Esophagus squamous epithelium (tissue), 4 donors: ENCODE results near the gene CARS1.

Source experiments
- POLR2A ChIP-seq, 4 donors: fragments of 450-650 bp; IDR thresholded peaks; one replicate each; pipeline ENCODE4 v1.6.1; 2017; ENCODE audit warnings: antibody characterized with exemption in 4 of 4, mild to moderate bottlenecking in 4 of 4, moderate library complexity in 3 of 4
- TF ChIP-seq, protein P1 (sequence below), 6 experiments: fragments of 450-650 bp in 4 of 6; fragments of 200-600 bp in 2 of 6; sonication (generic) in 2 of 6; IDR thresholded peaks; one replicate each; pipeline ENCODE4 v1.5.1; 2016 to 2019; ENCODE audit warnings: antibody characterized with exemption in 6 of 6, mild to moderate bottlenecking in 4 of 6, moderate library complexity in 4 of 6

- no peak for TF ChIP-seq POLR2A (IDR thresholded peaks at IDR 0.05)
- TF ChIP-seq, protein P1, sequence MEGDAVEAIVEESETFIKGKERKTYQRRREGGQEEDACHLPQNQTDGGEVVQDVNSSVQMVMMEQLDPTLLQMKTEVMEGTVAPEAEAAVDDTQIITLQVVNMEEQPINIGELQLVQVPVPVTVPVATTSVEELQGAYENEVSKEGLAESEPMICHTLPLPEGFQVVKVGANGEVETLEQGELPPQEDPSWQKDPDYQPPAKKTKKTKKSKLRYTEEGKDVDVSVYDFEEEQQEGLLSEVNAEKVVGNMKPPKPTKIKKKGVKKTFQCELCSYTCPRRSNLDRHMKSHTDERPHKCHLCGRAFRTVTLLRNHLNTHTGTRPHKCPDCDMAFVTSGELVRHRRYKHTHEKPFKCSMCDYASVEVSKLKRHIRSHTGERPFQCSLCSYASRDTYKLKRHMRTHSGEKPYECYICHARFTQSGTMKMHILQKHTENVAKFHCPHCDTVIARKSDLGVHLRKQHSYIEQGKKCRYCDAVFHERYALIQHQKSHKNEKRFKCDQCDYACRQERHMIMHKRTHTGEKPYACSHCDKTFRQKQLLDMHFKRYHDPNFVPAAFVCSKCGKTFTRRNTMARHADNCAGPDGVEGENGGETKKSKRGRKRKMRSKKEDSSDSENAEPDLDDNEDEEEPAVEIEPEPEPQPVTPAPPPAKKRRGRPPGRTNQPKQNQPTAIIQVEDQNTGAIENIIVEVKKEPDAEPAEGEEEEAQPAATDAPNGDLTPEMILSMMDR (IDR thresholded peaks at IDR 0.05), result no peak
These were observed 76.1 kb downstream of the CARS1 start for GRCh38 chr11:2981130-2981529.
